ENCODE measurements around the gene SERPINB12.

GRCh38 chr18:63539904-63540510 is 2.2 kb upstream of the SERPINB12 start:
- no peak for TF ChIP-seq CTCF (IDR thresholded peaks at IDR 0.05)
- TF ChIP-seq POLR2A (IDR thresholded peaks at IDR 0.05) = no peak
